ENCODE data around the gene TIMM23B. TPM values are rescaled to one million over a fixed set of nuclear protein-coding genes. Genes with fewer than 3 reads are reported as not detected.
"Not testable (repeated sequence)": the region's sequence is repeated elsewhere in the genome, so short reads cannot be mapped to it uniquely, and the experiment has no call there.

TIMM23B gene, protein sequence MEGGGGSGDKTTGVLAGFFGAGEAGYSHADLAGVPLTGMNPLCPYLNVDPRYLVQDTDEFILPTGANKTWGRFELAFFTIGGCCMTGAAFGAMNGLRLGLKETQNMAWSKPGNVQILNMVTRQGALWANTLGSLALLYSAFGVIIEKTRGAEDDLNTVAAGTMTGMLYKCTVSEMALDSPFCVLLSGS
- total RNA-seq, result 15.3 TPM
- long read RNA-seq, partial matches to known transcripts, result 2 of 7 reads
- long read RNA-seq, other reads (novel, unspliced or antisense), result 4 of 7 reads

DNA sequence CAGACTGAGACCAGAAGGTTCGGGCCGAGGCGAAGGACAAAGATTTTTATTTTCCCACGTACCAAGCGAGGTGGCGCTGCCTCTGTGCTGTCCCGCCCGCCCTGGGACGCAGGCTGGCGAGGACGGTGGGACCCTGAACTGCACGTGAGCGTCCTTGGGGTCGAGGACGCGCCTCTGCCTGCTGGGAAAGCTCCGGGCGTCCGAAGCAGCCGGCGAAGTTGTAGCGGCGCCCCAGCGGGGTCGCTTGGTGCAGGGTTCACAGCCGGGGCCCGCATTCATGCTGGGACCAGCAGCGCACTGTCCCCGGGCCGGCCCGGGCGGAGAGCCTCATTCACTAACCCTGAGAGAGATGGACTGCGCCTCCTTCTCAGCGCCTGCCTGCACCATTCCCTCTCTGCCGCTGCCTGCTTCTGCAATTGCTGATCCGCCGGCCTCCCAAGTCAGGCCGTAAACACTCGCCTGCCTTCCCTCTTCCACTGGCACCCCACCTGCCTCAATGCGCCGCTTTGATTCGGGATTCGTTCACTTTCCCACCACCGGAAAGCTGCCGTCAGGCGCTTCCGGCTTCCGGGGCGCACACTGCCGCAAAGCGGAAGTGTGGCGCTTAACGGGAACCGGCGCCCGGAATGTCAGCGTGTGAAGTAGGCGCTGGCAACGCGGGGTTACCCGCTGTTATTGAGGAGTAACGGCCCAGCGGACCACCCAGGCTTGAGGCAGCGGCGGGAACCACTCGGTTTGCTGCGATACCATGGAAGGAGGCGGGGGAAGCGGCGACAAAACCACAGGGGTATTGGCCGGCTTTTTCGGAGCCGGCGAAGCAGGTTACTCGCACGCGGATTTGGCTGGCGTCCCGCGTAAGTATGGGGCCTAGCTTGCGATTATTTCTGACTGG, at the start of gene TIMM23B, which contains the start of gene PARG:
Gene TIMM23B, plus strand, starts transcription at position 607 of the 892 bp plus-strand sequence. Its CDS starts 142 bp downstream, at position 749.
Gene PARG, minus strand, starts transcription at position 581 of the 892 bp plus-strand sequence. Its CDS starts 302 bp downstream, at position 279.
- H3K9me3 ChIP-seq; H3K36me3 ChIP-seq; H3K27me3 ChIP-seq; intact Hi-C loops (cut with DNase I): not testable (repeated sequence)
- DNase-seq, result peak; percentile 91
- H3K4me1 ChIP-seq, result peaks cover 15% of the 10 kb centered on the region
- peak within 1 kb of the TSS; percentile 75 for H3K27ac ChIP-seq
- peak within 1 kb of the TSS; percentile 84 for H3K4me3 ChIP-seq
- peak; percentile 98 for ATAC-seq

DNA sequence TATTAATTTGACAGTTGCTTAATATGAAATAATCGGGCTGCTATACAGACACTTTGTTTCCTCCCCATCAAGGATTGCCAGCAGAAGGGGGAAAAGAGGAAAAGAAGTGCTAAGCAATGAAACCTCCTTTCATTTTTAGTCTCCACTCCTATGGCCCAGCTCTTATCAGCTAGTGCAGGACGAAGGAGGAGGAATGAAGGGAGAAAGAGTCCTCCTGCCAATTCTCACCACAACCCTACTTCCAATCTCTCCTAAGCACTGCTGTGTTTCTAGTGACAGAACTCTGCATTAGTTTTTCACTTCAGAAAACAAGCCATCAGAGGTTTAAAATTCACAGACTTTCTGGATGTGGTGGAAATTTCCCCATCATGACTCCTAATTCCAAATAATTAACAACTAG, 41.9 kb upstream of the TIMM23B start:
- H3K4me3 ChIP-seq; intact Hi-C loops (cut with DNase I); DNase-seq; H3K36me3 ChIP-seq; H3K9me3 ChIP-seq; H3K27ac ChIP-seq; ATAC-seq; H3K27me3 ChIP-seq; H3K4me1 ChIP-seq: not testable (repeated sequence)

DNA sequence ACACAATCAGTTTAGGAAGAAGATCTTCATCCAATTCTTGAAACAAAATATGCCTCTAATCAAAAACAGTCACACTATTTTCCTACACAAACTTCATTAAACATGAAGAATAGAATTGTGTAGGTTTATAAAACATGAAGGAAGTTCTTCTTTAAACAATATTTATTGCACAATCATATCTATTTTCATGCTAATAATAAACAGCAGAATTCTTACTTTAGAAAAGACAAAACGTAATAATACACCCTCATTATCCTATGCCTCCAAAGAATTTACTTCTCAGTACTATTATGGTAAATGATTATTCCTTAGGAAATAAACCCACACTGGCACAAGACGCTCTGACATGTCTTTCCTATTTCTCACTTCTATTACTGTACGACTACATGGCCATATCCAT, 41.4 kb upstream of the TIMM23B start:
- intact Hi-C loops (cut with DNase I); DNase-seq; H3K27me3 ChIP-seq; H3K9me3 ChIP-seq; H3K36me3 ChIP-seq; H3K4me1 ChIP-seq; H3K4me3 ChIP-seq; ATAC-seq; H3K27ac ChIP-seq: not testable (repeated sequence)

DNA sequence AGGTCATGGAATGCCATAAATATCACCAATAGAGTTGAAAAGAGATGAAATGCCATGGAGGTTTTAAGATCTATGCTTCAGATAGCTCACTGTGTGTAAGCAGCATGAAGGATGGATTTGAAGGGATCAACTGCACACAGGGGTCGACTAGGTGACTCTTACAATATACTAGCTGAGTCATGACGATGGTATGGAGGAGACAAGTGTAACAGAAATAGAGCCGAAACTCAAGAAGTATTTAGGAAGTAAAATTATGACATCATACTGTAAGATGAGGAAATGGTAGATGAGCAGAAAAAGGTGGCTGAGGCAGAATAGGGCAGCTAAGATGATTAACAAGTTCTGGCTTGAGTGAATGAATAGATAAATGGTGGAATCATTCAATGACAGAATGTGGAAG, 38.0 kb upstream of the TIMM23B start:
- not testable (repeated sequence) for H3K4me1 ChIP-seq

DNA sequence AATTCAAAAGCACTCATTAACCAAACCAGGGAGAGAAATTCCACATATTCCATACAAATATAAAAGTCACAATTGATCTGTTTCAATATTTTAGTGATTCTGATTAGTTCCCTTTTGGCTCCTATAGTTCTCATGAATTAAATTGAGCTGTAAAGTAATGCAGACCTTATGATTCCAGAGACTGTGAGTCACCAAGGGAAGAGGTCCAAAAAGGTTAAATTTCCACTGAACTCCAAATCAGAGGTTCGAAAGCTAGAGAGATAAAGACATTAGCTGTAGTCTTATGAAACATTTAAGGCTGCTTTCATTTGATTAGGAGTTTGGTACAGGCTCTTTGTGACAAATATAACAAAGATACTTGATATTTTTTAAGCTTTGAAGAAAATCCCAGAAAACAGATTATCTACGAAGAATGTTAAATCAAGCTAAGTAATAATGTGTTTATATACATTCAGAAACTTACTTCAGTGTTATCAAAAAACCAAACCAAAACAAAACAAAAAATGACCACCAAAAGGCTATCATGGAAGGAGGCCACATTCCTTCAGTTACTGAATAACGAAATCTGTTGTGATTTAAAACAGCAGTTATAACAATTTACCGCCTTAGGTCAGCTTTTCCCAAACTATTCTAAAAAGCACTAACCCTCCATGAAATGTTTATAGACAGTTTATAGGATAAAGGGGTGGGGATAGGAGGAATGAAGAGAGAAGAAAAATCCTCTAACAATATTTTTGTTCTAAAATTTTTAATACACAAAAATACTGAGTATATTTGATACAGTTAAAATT, 33.4 kb upstream of the TIMM23B start:
- intact Hi-C loops (cut with DNase I); H3K27me3 ChIP-seq; ATAC-seq; H3K4me3 ChIP-seq; DNase-seq; H3K36me3 ChIP-seq; H3K27ac ChIP-seq; H3K9me3 ChIP-seq; H3K4me1 ChIP-seq: not testable (repeated sequence)

More for the DNA sequence above, 38.0 kb upstream of the TIMM23B start:
- H3K9me3 ChIP-seq; intact Hi-C loops (cut with DNase I); H3K27ac ChIP-seq; H3K36me3 ChIP-seq; H3K4me3 ChIP-seq; H3K27me3 ChIP-seq; ATAC-seq; DNase-seq: not testable (repeated sequence)

DNA sequence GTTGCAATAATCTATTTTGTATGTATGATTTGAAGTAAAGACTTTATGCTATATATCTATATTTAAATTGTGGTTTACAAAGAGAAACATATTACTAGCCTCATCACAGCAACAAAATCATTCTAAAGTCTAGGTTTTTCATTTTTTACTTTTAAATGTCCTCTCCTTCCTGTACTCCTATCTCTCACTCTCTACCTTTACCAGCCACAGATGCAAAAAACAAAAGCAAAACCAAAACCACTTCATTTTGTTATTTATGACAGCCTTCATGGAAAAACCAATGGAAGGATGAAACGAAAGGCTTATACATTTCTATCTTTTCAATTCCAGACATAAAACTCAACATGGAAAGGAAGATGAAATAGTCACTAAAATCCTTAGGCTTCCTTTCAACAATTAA, 31.6 kb upstream of the TIMM23B start:
- H3K27ac ChIP-seq; DNase-seq; H3K36me3 ChIP-seq; ATAC-seq; intact Hi-C loops (cut with DNase I); H3K9me3 ChIP-seq; H3K4me1 ChIP-seq; H3K27me3 ChIP-seq; H3K4me3 ChIP-seq: not testable (repeated sequence)

DNA sequence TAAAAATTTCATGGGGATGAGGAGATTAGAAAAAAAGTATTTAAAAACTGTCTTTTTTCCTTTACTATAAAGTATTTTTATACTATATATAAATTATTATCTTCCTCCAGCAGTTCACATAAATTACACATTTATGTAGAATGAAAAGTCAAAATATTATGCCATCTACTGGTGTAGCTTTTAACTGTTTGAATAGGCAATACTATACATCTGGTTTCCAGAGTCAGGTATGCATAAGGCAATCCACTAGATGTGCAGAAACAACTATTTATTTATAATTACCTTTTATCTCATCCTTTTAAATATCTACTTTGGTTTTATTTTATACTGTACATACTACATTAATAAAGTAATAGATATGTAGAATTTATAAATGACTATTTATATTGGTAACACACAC, 25.4 kb upstream of the TIMM23B start:
- H3K4me3 ChIP-seq; H3K27me3 ChIP-seq; H3K9me3 ChIP-seq; H3K27ac ChIP-seq; H3K4me1 ChIP-seq; intact Hi-C loops (cut with DNase I); ATAC-seq; DNase-seq: not testable (repeated sequence)
- peaks cover 12% of the 10 kb centered on the region for H3K36me3 ChIP-seq

DNA sequence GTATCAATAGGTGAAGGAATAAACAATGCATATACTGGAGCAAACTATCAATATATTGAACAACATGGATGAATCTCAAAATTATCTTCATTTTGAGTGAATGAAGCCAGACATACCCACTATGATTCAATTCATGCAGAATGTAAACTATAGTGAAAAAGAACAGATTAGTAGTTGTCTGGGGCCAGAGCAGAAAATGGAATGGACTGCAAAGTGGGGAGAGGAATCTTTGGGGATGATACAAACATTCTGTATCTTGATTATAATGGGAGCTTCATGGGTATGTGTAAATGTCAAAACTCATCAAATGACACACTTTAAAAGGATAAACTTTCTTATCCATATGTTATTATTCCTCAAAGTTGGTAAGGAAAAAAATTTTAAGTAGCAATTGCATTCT, 23.9 kb upstream of the TIMM23B start:
- H3K4me1 ChIP-seq; H3K27ac ChIP-seq; H3K4me3 ChIP-seq; H3K9me3 ChIP-seq; ATAC-seq; intact Hi-C loops (cut with DNase I); DNase-seq; H3K27me3 ChIP-seq: not testable (repeated sequence)
- peaks cover 21% of the 10 kb centered on the region for H3K36me3 ChIP-seq

DNA sequence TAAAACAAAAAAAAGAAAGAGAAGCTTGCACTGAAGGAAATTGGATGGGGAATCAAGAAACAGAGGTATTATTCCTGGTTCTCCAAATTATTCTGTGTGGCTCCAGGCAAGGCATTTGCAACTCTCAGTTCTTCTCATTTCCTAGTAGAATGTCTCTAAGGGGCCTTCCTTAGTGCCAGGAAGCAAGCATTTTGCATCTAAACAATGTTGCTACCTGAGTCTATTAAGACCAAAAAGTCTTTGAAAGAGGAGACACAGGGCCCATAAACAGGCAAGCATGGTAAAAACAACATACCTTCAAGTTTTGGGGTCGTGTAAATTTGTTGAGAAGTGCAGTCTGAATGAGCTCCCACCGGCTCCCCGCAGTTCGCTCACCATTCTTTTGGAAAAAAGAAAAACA, 19.8 kb upstream of the TIMM23B start:
- H3K9me3 ChIP-seq; H3K4me1 ChIP-seq; H3K27me3 ChIP-seq; intact Hi-C loops (cut with DNase I); DNase-seq; ATAC-seq; H3K27ac ChIP-seq; H3K4me3 ChIP-seq: not testable (repeated sequence)
- peaks cover 10% of the 10 kb centered on the region for H3K36me3 ChIP-seq

DNA sequence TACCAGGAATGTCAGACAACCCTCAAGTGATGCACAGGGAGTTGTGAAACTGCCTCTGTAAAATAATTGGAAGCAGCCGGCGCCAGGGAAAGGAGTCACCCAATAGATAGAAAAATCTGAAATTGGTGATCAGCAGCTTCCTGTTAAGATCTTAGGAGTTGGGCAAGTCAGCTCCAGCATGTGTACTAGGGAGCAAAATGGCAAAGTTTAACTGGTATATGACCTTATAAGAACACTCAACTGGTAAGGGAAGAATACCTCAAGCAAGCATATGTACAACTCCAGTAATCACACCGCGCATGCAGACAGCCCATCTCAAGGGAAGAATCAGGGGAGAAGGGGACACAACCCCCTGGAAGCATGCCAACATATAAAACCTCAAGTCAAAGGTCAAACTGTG, 18.3 kb upstream of the TIMM23B start:
- H3K36me3 ChIP-seq, result peaks cover 10% of the 10 kb centered on the region
- intact Hi-C loops (cut with DNase I); H3K4me1 ChIP-seq; H3K9me3 ChIP-seq; H3K27me3 ChIP-seq; H3K27ac ChIP-seq; ATAC-seq; DNase-seq; H3K4me3 ChIP-seq: not testable (repeated sequence)

DNA sequence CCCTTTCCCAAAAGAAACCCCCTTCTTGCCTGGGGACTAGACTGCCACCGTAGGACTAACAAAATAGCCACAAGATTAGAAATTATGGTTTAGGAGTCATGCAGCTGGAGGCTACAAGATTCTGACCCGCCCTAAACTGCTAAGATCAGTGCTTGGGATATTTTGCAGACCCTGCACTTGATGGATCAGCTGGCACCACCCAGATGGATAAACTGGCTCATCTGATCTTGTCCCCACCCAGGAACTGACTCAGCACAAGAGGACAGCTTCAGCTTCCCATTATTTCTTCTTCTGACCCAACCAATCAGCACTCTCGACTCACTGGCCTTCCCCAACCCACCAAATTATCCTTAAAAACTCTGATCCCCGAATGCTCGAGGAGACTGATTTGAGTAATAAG, 10.6 kb upstream of the TIMM23B start:
- H3K27ac ChIP-seq; intact Hi-C loops (cut with DNase I); H3K4me1 ChIP-seq; ATAC-seq; H3K36me3 ChIP-seq; H3K9me3 ChIP-seq; DNase-seq; H3K27me3 ChIP-seq; H3K4me3 ChIP-seq: not testable (repeated sequence)

DNA sequence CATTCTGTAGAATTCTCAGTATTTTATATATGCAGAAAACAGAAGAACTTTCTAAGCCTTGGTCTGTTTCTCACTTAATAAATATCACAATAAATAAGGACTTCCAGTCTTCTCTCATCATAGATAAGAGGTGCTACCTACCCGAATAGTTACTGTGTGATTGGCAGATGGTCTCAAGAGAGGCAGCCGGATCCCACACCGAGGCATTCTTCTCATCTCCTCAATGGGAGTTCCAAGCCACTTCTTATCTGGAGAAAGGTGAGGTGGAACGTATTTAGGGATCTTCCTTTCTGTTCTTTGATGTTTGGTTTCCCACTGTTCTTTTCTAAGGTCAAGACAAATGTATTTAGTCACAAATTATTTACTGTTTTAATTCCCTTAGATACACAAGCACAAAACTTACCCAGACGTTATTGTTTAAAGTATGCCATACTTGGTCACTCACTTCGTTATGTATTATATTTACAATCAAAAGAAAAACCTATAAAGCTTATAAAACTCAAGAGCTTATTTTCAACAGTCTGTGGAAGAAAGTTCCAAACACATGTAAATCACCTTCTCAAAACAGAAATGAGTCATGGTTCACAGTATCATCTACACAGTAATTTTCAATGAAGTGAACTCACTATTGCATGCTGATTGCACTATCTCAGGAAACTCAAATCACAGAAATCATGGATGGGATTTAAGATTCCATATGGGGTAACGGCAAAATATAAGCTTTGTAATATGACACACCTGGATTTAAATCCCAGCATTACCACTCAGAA, 9.7 kb upstream of the TIMM23B start:
- H3K4me3 ChIP-seq; DNase-seq; intact Hi-C loops (cut with DNase I); H3K9me3 ChIP-seq; H3K27me3 ChIP-seq; H3K27ac ChIP-seq; ATAC-seq; H3K4me1 ChIP-seq; H3K36me3 ChIP-seq: not testable (repeated sequence)

DNA sequence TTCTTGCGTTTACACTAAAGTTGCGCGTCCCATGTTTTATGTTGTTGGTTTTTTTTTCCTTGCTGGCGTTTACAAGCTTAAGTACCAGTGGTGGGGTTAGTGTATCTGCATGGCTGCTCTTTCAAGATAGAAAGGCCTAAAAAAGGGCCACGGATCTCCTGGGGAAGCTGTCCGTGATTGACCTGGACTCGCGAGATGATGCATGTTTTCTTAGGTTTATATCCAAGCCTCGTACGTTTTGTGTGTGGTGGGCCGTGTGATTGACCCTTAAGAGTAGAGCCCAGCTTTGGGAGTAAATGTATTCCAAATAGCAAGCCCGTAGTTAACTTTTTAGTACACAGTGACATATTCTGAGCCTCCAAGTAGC, 469 bp downstream of the TIMM23B start:
- Histone ChIP-seq H3K4me3 (peak overlapping the region; percentile 84), H3K4me1 (peaks cover 15% of the 10 kb centered on the region), H3K27ac (peak overlapping the region; percentile 75)
- H3K9me3 ChIP-seq; DNase-seq; H3K27me3 ChIP-seq; H3K36me3 ChIP-seq; intact Hi-C loops (cut with DNase I): not testable (repeated sequence)
- ATAC-seq, result peak; percentile 5
